GM12878 (cell line): ENCODE data around the gene TMEM14B. TPM values are rescaled to one million over a fixed set of nuclear protein-coding genes. Genes with fewer than 3 reads are reported as not detected.

ENCODE experiments used
- CREM ChIP-seq: IDR thresholded peaks from 2 replicates; pipeline ENCODE4 v1.6.1; 2014; ENCODE audit warnings: antibody characterized with exemption, low read depth
- HSF1 ChIP-seq: fragments of 150-350 bp; IDR thresholded peaks from 2 replicates; pipeline ENCODE4 v1.6.1; 2014; ENCODE audit warnings: mild to moderate bottlenecking, low read depth, low read length
- NKRF ChIP-seq: fragments of 450-650 bp; conservative IDR thresholded peaks from 2 replicates; pipeline ENCODE4 v1.6.1; 2017; ENCODE audit warnings: mild to moderate bottlenecking, moderate library complexity
- PAX5 ChIP-seq: IDR thresholded peaks from 2 replicates; pipeline ENCODE4 v1.6.1; 2011; ENCODE audit warnings: low read depth, low read length, borderline replicate concordance
- POU2F2 ChIP-seq: IDR thresholded peaks from 3 replicates; pipeline ENCODE4 v1.6.1; 2011; ENCODE audit warnings: low read depth, mild to moderate bottlenecking, low read length, borderline replicate concordance
- SMAD5 ChIP-seq: IDR thresholded peaks from 2 replicates; pipeline ENCODE4 v1.6.1; 2016; ENCODE audit warnings: antibody characterized with exemption, low read depth
- ZNF207 ChIP-seq: fragments of 450-650 bp; IDR thresholded peaks from 2 replicates; pipeline ENCODE4 v1.6.1; 2014; ENCODE audit warnings: antibody characterized with exemption, mild to moderate bottlenecking, borderline replicate concordance
- ZNF592 ChIP-seq: fragments of 450-650 bp; IDR thresholded peaks from 2 replicates; pipeline ENCODE4 v1.6.1; 2017; ENCODE audit warnings: mild to moderate bottlenecking, moderate library complexity
- polyA plus RNA-seq, 11 experiments: library from polyadenylated mRNA; depleted of rRNA in 4 of 11; unstranded in 6 of 11; stranded (reverse) in 5 of 11; fragments of >200 nt; fragmentation: Nextera tagmentation in 4 of 11; fragmentation: Illumina TruSeq in 1 of 11; extraction: Ambion mirVana in 4 of 11; extraction: Trizol in 1 of 11; gene quantifications; 1 replicate in 1 of 11; 2 replicates in 10 of 11; pipeline versions ENCODE4 v1.2.1 to v1.2.3, GENCODE V29; 2011 to 2016; ENCODE audit warnings: inconsistent platforms in 2 of 11, missing spikeins in 2 of 11, low read depth in 1 of 11
- total RNA-seq, 4 experiments: library from RNA; depleted of rRNA in 3 of 4; stranded (reverse); fragments of >200 nt in 3 of 4; fragmentation: Illumina TruSeq in 1 of 4; extraction: Trizol in 1 of 4; gene quantifications; 2 replicates each; pipeline versions ENCODE4 v1.2.1 to v1.2.3, GENCODE V29; 2013 to 2021
- TF ChIP-seq, protein P1 (sequence below): fragments of 450-650 bp; IDR thresholded peaks from 2 replicates; pipeline ENCODE4 v1.6.1; 2017; ENCODE audit warnings: mild to moderate bottlenecking, moderate library complexity

TMEM14B gene
- total and polyA plus RNA-seq, 10 of the 15 experiments (the other 5 are each of a cell fraction or from before 2014, with no cell fraction given) = 80.5 to 399 (median 136) TPM

- TF ChIP-seq HSF1 (no peak), SMAD5 (peak; percentile 58; the same call in 1 of the 2 replicates), ZNF207 (no peak), POU2F2 (no peak), NKRF (peak; percentile 30), PAX5 (no peak), ZNF592 (no peak), CREM (no peak)
- TF ChIP-seq, protein P1, sequence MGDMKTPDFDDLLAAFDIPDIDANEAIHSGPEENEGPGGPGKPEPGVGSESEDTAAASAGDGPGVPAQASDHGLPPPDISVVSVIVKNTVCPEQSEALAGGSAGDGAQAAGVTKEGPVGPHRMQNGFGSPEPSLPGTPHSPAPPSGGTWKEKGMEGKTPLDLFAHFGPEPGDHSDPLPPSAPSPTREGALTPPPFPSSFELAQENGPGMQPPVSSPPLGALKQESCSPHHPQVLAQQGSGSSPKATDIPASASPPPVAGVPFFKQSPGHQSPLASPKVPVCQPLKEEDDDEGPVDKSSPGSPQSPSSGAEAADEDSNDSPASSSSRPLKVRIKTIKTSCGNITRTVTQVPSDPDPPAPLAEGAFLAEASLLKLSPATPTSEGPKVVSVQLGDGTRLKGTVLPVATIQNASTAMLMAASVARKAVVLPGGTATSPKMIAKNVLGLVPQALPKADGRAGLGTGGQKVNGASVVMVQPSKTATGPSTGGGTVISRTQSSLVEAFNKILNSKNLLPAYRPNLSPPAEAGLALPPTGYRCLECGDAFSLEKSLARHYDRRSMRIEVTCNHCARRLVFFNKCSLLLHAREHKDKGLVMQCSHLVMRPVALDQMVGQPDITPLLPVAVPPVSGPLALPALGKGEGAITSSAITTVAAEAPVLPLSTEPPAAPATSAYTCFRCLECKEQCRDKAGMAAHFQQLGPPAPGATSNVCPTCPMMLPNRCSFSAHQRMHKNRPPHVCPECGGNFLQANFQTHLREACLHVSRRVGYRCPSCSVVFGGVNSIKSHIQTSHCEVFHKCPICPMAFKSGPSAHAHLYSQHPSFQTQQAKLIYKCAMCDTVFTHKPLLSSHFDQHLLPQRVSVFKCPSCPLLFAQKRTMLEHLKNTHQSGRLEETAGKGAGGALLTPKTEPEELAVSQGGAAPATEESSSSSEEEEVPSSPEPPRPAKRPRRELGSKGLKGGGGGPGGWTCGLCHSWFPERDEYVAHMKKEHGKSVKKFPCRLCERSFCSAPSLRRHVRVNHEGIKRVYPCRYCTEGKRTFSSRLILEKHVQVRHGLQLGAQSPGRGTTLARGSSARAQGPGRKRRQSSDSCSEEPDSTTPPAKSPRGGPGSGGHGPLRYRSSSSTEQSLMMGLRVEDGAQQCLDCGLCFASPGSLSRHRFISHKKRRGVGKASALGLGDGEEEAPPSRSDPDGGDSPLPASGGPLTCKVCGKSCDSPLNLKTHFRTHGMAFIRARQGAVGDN = peak; percentile 61; the same call in 1 of the 2 replicates
Observed at GRCh38 chr6:10720265-10720959, 27.2 kb upstream of the TMEM14B start (continued).
